ENCODE measurements around the gene CSMD2. TPM values are rescaled to one million over a fixed set of nuclear protein-coding genes. Genes with fewer than 3 reads are reported as not detected.

The CSMD2 gene
- polyA plus RNA-seq, 1 of the 3 experiments (the other 2 are of a cell fraction): not detected

DNA sequence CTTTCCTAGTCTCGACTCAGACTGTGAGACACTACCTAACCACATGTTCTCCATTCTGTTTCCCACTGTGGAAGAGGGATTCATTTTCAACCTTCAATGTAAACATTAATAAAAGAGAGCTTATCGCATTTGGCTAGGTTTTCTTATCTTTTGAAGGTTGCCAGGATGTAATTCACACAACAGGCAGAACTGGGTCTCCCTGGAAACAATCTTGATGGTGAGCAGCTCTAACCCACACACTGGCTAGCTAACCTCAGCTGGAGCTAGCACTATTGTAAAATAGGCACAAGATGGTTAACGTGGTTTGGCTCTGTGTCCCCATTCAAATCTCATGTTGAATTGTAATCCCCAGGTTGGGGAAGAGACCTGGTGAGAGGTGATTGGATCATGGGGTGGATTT lies 617.5 kb downstream of the CSMD2 start:
- H3K9ac ChIP-seq: no peak overlapping the region
- H3K4me2 ChIP-seq: no peak overlapping the region
- no peaks in the 10 kb centered on the region for H3K27me3 ChIP-seq (ENCODE audit: insufficient read depth)
- no peaks in the 10 kb centered on the region for H3K9me3 ChIP-seq
- POLR2A ChIA-PET: no interaction called here
- TF ChIP-seq EP300 (IDR thresholded peaks at IDR 0.05; ENCODE audit: borderline replicate concordance in 1 of 2, low read depth in 1 of 2, low read length in 1 of 2): no peak
- TF ChIP-seq NFIC (IDR thresholded peaks at IDR 0.05; ENCODE audit: borderline replicate concordance): no peak
- TF ChIP-seq, protein P1, sequence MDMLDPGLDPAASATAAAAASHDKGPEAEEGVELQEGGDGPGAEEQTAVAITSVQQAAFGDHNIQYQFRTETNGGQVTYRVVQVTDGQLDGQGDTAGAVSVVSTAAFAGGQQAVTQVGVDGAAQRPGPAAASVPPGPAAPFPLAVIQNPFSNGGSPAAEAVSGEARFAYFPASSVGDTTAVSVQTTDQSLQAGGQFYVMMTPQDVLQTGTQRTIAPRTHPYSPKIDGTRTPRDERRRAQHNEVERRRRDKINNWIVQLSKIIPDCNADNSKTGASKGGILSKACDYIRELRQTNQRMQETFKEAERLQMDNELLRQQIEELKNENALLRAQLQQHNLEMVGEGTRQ (IDR thresholded peaks at IDR 0.05; ENCODE audit: borderline replicate concordance, low read depth, low read length): no peak
- TF ChIP-seq FOXM1 (IDR thresholded peaks at IDR 0.05; ENCODE audit: low read depth): no peak
- no peak for TF ChIP-seq SIN3A (IDR thresholded peaks at IDR 0.05; ENCODE audit: borderline replicate concordance, low read depth, low read length)
- TF ChIP-seq TCF12 (IDR thresholded peaks at IDR 0.05): no peak
- TF ChIP-seq EZH2phosphoT487 (IDR thresholded peaks at IDR 0.05; ENCODE audit: borderline replicate concordance, low read depth): no peak
- TF ChIP-seq TEAD4 (IDR thresholded peaks at IDR 0.05; ENCODE audit: borderline replicate concordance, insufficient read depth): no peak
- TF ChIP-seq MXI1 (IDR thresholded peaks at IDR 0.05; ENCODE audit: low read depth, low read length): no peak
- TF ChIP-seq JUND (IDR thresholded peaks at IDR 0.05): no peak
- H3K27ac ChIP-seq (ENCODE audit: low read depth in 2 of 2, low read length in 1 of 2): no peak overlapping the region
- H3K9me2 ChIP-seq: no peaks in the 10 kb centered on the region
- H4K20me1 ChIP-seq (ENCODE audit: insufficient read depth): no peaks in the 10 kb centered on the region
- peak; percentile 25 for DNase-seq
- H3K36me3 ChIP-seq (replicated peaks in 1 of 2; ENCODE audit: control insufficient read depth in 1 of 2, insufficient read depth in 2 of 2, low read length in 1 of 2): no peaks in the 10 kb centered on the region
- H3K4me3 ChIP-seq (ENCODE audit: low read depth in 2 of 2, low read length in 1 of 2): no peak overlapping the region
- no peaks in the 10 kb centered on the region for H3K4me1 ChIP-seq (ENCODE audit: control insufficient read depth in 1 of 2, insufficient read depth in 2 of 2, low read depth in 1 of 2, low read length in 1 of 2)
- CTCF ChIA-PET: no interaction called here
- no peaks in the 10 kb centered on the region for H3K79me2 ChIP-seq (ENCODE audit: insufficient read depth)
- 4% methylated on average over 3 of the region's 3 CpGs for WGBS (ENCODE audit: low lambda C conversion rate)
- no peak overlapping the region for H2AFZ ChIP-seq (ENCODE audit: low read depth)
- no peaks in the 10 kb centered on the region for H3F3A ChIP-seq (replicated peaks; ENCODE audit: insufficient read depth)

DNA sequence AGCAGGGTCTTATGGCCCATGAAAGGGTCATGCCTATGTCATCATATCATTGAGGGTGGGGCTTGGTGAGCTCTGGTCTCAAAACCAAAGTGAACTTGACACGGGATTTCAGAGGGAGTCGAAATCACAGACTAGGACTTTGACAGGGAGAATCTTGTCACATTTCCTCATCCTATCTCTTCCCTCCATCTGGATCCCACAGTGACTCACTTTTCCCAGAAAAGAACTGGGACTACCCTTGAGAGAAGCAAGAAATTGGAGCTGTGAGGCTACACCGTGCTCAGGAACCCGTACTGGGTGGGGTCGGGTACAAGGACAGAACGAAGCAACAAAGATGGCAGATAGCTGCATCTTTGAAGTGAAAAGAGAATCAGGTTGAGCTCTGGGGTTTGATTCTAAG lies 623.1 kb downstream of the CSMD2 start:
- 28% methylated on average over 6 of the region's 6 CpGs for WGBS (ENCODE audit: low lambda C conversion rate)
- no peaks in the 10 kb centered on the region for H3K9me2 ChIP-seq
- H3F3A ChIP-seq (replicated peaks; ENCODE audit: insufficient read depth): no peaks in the 10 kb centered on the region
- H3K4me2 ChIP-seq: no peak overlapping the region
- no peak overlapping the region for H3K9ac ChIP-seq
- TF ChIP-seq, protein P2, sequence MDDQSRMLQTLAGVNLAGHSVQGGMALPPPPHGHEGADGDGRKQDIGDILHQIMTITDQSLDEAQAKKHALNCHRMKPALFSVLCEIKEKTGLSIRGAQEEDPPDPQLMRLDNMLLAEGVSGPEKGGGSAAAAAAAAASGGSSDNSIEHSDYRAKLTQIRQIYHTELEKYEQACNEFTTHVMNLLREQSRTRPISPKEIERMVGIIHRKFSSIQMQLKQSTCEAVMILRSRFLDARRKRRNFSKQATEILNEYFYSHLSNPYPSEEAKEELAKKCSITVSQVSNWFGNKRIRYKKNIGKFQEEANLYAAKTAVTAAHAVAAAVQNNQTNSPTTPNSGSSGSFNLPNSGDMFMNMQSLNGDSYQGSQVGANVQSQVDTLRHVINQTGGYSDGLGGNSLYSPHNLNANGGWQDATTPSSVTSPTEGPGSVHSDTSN (IDR thresholded peaks at IDR 0.05): no peak
- TF ChIP-seq ELF1 (IDR thresholded peaks at IDR 0.05) (no peak), RCOR1 (IDR thresholded peaks at IDR 0.05; ENCODE audit: low read length) (no peak), TEAD4 (IDR thresholded peaks at IDR 0.05; ENCODE audit: borderline replicate concordance, insufficient read depth) (no peak), FOXM1 (IDR thresholded peaks at IDR 0.05; ENCODE audit: low read depth) (no peak), GABPA (IDR thresholded peaks at IDR 0.05; ENCODE audit: low read depth) (no peak), GATA2 (CRISPR knock-in tag; IDR thresholded peaks at IDR 0.05) (no peak), RAD21 (IDR thresholded peaks at IDR 0.05; ENCODE audit: low read length) (no peak), NFIC (IDR thresholded peaks at IDR 0.05; ENCODE audit: borderline replicate concordance) (no peak), TCF12 (IDR thresholded peaks at IDR 0.05) (no peak), NRF1 (IDR thresholded peaks at IDR 0.05; ENCODE audit: low read depth, low read length) (no peak)
- TF ChIP-seq, protein P3, sequence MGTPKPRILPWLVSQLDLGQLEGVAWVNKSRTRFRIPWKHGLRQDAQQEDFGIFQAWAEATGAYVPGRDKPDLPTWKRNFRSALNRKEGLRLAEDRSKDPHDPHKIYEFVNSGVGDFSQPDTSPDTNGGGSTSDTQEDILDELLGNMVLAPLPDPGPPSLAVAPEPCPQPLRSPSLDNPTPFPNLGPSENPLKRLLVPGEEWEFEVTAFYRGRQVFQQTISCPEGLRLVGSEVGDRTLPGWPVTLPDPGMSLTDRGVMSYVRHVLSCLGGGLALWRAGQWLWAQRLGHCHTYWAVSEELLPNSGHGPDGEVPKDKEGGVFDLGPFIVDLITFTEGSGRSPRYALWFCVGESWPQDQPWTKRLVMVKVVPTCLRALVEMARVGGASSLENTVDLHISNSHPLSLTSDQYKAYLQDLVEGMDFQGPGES (IDR thresholded peaks at IDR 0.05; ENCODE audit: low read depth, low read length): no peak
- TF ChIP-seq, protein P4, sequence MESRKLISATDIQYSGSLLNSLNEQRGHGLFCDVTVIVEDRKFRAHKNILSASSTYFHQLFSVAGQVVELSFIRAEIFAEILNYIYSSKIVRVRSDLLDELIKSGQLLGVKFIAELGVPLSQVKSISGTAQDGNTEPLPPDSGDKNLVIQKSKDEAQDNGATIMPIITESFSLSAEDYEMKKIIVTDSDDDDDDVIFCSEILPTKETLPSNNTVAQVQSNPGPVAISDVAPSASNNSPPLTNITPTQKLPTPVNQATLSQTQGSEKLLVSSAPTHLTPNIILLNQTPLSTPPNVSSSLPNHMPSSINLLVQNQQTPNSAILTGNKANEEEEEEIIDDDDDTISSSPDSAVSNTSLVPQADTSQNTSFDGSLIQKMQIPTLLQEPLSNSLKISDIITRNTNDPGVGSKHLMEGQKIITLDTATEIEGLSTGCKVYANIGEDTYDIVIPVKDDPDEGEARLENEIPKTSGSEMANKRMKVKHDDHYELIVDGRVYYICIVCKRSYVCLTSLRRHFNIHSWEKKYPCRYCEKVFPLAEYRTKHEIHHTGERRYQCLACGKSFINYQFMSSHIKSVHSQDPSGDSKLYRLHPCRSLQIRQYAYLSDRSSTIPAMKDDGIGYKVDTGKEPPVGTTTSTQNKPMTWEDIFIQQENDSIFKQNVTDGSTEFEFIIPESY (IDR thresholded peaks at IDR 0.05; ENCODE audit: borderline replicate concordance, low read depth): no peak
- POLR2A ChIA-PET: interaction anchor here (0.5 kb wide), 1 partner anchor 893 kb away, joined by 7 read pairs; no protein-coding TSS in a partner anchor
- no peak overlapping the region for H3K27ac ChIP-seq (ENCODE audit: low read depth in 2 of 2, low read length in 1 of 2)
- CTCF ChIA-PET: interaction anchor here (0.8 kb wide), 1 partner anchor 16 kb away, joined by 3 read pairs; no protein-coding TSS in a partner anchor
- no peaks in the 10 kb centered on the region for H3K9me3 ChIP-seq
- H3K36me3 ChIP-seq (replicated peaks in 1 of 2; ENCODE audit: control insufficient read depth in 1 of 2, insufficient read depth in 2 of 2, low read length in 1 of 2): no peaks in the 10 kb centered on the region
- H3K4me1 ChIP-seq (ENCODE audit: control insufficient read depth in 1 of 2, insufficient read depth in 2 of 2, low read depth in 1 of 2, low read length in 1 of 2): no peaks in the 10 kb centered on the region
- no peaks in the 10 kb centered on the region for H4K20me1 ChIP-seq (ENCODE audit: insufficient read depth)
- H2AFZ ChIP-seq (ENCODE audit: low read depth): no peak overlapping the region
- no peaks in the 10 kb centered on the region for H3K27me3 ChIP-seq (ENCODE audit: insufficient read depth)
- no peaks in the 10 kb centered on the region for H3K79me2 ChIP-seq (ENCODE audit: insufficient read depth)
- no peak overlapping the region for H3K4me3 ChIP-seq (ENCODE audit: low read depth in 2 of 2, low read length in 1 of 2)
- no peak for DNase-seq
